ENCODE results near the gene DLK2. TPM values are rescaled to one million over a fixed set of nuclear protein-coding genes. Genes with fewer than 3 reads are reported as not detected.
"Not testable (repeated sequence)": the region's sequence is repeated elsewhere in the genome, so short reads cannot be mapped to it uniquely, and the experiment has no call there.

Gene DLK2
- total RNA-seq, 2 experiments from 2014 or later = 1.0 to 1.1 TPM

DNA sequence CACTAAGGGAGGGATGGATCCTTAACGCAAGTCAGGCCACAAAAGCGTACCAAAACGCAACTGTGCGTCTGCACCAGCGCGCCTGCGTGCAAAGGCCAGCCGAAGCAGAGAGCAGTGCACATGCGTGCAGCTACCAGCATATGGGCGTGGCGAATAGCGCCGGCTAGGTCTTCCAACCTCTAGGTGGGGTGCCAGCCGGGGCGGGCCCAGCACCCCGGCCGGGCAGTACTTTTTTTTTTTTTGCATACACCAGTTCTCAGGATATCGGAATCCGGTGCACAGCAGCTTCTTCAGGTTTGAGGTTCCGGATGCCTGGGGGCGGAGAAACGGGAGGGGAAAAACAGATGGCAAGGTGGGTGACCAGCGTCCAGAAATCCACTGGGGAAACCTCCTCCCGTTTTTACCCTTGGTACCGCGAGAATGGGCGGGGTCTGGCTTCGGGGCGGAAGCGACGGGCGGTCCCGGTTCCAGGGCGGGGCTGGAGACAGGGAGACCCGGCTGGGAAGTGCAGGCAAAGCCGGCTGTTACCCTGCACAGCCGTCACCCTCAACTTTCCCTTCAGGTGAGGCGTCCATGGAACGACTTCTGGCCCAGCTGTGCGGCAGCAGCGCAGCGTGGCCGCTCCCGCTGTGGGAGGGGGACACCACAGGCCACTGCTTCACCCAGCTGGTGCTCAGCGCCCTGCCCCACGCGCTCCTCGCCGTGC is 27.8 kb downstream of the DLK2 start, which contains the start of gene ABCC10:
Gene ABCC10, plus strand, starts transcription at position 136 of the 706 bp plus-strand sequence. Its CDS starts 438 bp downstream, at position 574.
- H3K27me3 Mint-ChIP-seq = no peaks in the 10 kb centered on the region
- intact Hi-C loops (cut with micrococcal nuclease) = no loop called here
- TF ChIP-seq CTCF (IDR thresholded peaks at IDR 0.05) = peak; percentile 9
- peak; percentile 98 for ATAC-seq
- no peaks in the 10 kb centered on the region for H3K9me3 Mint-ChIP-seq
- H3K36me3 Mint-ChIP-seq (ENCODE audit: low read depth) = peaks cover 3% of the 10 kb centered on the region
- DNase-seq = peak; percentile 97
- peak within 1 kb of the TSS; percentile 87 for H3K4me3 Mint-ChIP-seq
- CTCF ChIA-PET = interaction anchor here (0.9 to 2.2 kb wide), 5 partner anchors 12 to 198 kb away, joined by 3 to 6 read pairs (median 3); partner anchors contain the start of gene DNPH1
- POLR2A ChIA-PET = interaction anchor here (0.6 to 2.1 kb wide), 13 partner anchors 9 to 529 kb away, joined by 3 to 8 read pairs (median 4); partner anchors contain the start of genes DLK2, TJAP1 and ZNF318
- peak within 1 kb of the TSS; percentile 95 for H3K27ac Mint-ChIP-seq
- peaks cover 16% of the 10 kb centered on the region for H3K4me1 Mint-ChIP-seq (ENCODE audit: low read depth)

GRCh38 chr6:43426928-43427405 is 28.4 kb downstream of the DLK2 start:
- POLR2A ChIA-PET = interaction anchor here (0.6 to 2.1 kb wide), 12 partner anchors 9 to 149 kb away, joined by 3 to 8 read pairs (median 4); partner anchors contain the start of genes DLK2, TJAP1, XPO5 and ZNF318
- no peaks in the 10 kb centered on the region for H3K9me3 Mint-ChIP-seq
- peaks cover 16% of the 10 kb centered on the region for H3K4me1 Mint-ChIP-seq (ENCODE audit: low read depth)
- peak overlapping the region; percentile 87 for H3K4me3 Mint-ChIP-seq
- DNase-seq = no peak
- H3K36me3 Mint-ChIP-seq (ENCODE audit: low read depth) = peaks cover under 1% of the 10 kb centered on the region
- no peaks in the 10 kb centered on the region for H3K27me3 Mint-ChIP-seq
- peak overlapping the region; percentile 95 for H3K27ac Mint-ChIP-seq
- no peak for TF ChIP-seq CTCF (IDR thresholded peaks at IDR 0.05)
- intact Hi-C loops (cut with micrococcal nuclease) = no loop called here
- CTCF ChIA-PET = interaction anchor here (1.1 to 2.2 kb wide), 3 partner anchors 12 to 198 kb away, joined by 3 to 6 read pairs (median 3); partner anchors contain the start of gene DNPH1
- ATAC-seq = no peak

DNA sequence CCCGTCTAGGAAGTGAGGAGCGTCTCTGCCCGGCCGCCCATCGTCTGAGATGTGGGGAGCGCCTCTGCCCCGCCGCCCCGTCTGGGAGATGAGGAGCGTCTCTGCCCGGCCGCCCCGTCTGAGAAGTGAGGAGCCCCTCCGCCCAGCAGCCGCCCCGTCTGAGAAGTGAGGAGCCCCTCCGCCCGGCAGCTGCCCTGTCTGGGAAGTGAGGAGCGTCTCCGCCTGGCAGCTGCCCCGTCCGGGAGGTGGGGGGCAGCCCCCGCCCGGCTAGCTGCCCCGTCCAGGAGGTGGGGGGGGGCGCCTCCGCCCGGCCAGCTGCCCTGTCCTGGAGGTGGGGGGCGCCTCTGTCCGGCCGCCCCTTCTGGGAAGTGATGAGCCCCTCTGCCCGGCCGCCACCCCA is 30.3 kb downstream of the DLK2 start:
- POLR2A ChIA-PET, CTCF ChIA-PET: not testable (repeated sequence)

DNA sequence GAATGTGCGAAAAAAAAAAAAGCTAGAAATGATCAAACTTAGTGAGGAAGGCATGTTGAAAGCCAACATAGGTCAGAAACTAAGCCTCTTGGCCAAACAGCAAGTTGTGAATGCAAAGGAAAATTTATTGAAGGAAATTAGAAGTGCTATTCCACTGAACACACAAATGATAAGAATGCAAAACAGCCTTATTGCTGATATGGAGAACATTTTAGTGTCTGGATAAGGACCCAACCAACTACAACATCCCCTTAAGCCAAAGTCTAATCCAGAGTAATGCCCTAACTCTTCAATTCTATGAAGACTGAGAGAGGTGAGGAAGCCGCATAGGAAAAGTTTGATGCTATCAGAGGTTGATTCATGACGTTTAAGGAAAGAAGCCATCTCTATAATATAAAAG is 33.5 kb downstream of the DLK2 start:
- H3K27ac Mint-ChIP-seq = no peak overlapping the region
- TF ChIP-seq CTCF (IDR thresholded peaks at IDR 0.05) = no peak
- CTCF ChIA-PET = interaction anchor here (0.9 to 1.2 kb wide), 2 partner anchors 84 to 113 kb away, joined by 3 read pairs; partner anchors contain the start of gene CRIP3
- no peaks in the 10 kb centered on the region for H3K27me3 Mint-ChIP-seq
- intact Hi-C loops (cut with micrococcal nuclease) = no loop called here
- no peaks in the 10 kb centered on the region for H3K36me3 Mint-ChIP-seq (ENCODE audit: low read depth)
- H3K4me1 Mint-ChIP-seq (ENCODE audit: low read depth) = no peaks in the 10 kb centered on the region
- POLR2A ChIA-PET = no interaction called here
- no peak for DNase-seq
- H3K9me3 Mint-ChIP-seq = no peaks in the 10 kb centered on the region
- ATAC-seq = no peak
- H3K4me3 Mint-ChIP-seq = no peak overlapping the region

More for the DNA sequence above, 30.3 kb downstream of the DLK2 start:
- H3K36me3 Mint-ChIP-seq (ENCODE audit: low read depth); H3K27me3 Mint-ChIP-seq; H3K27ac Mint-ChIP-seq; H3K4me3 Mint-ChIP-seq; DNase-seq; intact Hi-C loops (cut with micrococcal nuclease); H3K9me3 Mint-ChIP-seq; ATAC-seq: not testable (repeated sequence)
- peaks cover 12% of the 10 kb centered on the region for H3K4me1 Mint-ChIP-seq (ENCODE audit: low read depth)

DNA sequence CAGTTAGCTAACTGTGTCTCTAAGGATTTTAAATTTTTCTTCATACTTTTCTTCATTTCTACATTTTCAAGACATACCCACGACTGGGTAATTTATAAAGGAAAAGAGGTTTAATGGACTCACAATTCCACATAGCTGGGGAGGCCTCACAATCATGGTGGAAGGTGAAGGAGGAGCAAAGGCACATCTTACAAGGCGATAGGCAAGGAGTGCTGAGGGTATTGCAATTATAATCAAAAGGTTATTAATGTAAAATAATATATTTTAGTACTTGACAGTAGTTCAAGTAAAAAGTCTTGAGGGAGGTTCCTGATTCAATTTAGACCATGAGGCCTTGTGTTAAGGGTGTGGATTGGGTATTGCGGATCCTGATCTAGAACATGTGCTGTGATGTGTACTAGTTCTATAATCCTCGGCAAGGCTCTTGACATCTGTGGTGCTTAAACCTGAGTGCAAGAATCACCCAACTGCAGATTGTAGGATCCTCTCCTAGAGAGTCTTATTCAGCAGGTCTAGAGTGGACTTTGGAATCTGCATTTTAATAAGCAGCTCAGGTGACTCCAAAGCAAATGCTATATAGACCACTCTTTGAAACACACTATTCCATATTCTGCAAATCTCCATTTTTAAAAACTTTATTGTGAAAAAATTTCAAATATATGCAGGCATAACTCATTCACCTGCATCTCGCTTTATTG is 35.2 kb downstream of the DLK2 start:
- intact Hi-C loops (cut with micrococcal nuclease) = no loop called here
- no peak for TF ChIP-seq CTCF (IDR thresholded peaks at IDR 0.05)
- Mint-ChIP-seq H3K27me3 (no peaks in the 10 kb centered on the region), H3K27ac (no peak overlapping the region), H3K36me3 (ENCODE audit: low read depth) (no peaks in the 10 kb centered on the region), H3K4me3 (no peak overlapping the region), H3K4me1 (ENCODE audit: low read depth) (no peaks in the 10 kb centered on the region), H3K9me3 (no peaks in the 10 kb centered on the region)
- ChIA-PET CTCF (no interaction called here), POLR2A (no interaction called here)
- DNase-seq (no peak), ATAC-seq (no peak)

Data from activated CD8-positive, alpha-beta T cell treated with anti-CD3 and anti-CD28 coated beads for 36 hours (primary cell).